AG04449 (cell line): Measurements from ENCODE around the gene POLR2L.
A peak's percentile ranks its signal among the peaks of the same experiment; 100 is the strongest.

Source experiments
- CTCF ChIA-PET: fragments of 350-600 bp; formaldehyde crosslinking; extraction: SDS; loops from one replicate; lab custom pipeline; 2021; ENCODE audit warnings: antibody characterized with exemption; lab: Yijun Ruan, JAX
- POLR2A ChIA-PET: fragments of 400-600, 350-600 bp; formaldehyde crosslinking; extraction: SDS; loops from one replicate; lab custom pipeline; 2020; ENCODE audit warnings: antibody characterized with exemption, inconsistent platforms; lab: Yijun Ruan, JAX
- DNase-seq: peaks from one replicate; pipeline ENCODE4 v3.0.0-alpha.2; 2010; ENCODE audit warnings: low read depth, low spot score
- H3K4me3 ChIP-seq: 2 replicates; pipeline ENCODE4 v1.5.1; 2011; ENCODE audit warnings: low read depth, mild to moderate bottlenecking, control low read depth, low read length
- CTCF ChIP-seq: IDR thresholded peaks from one replicate; pipeline ENCODE4 v1.5.1; 2011; ENCODE audit warnings: mild to moderate bottlenecking, moderate library complexity, low read length, control low read depth, inconsistent platforms; ENCODE audit not compliant: insufficient read depth; ENCODE audit errors: missing control alignments

Gene POLR2L

GRCh38 chr11:829176-829846 lies 13.0 kb downstream of the POLR2L start:
- DNase-seq: no peak
- ChIA-PET CTCF (interaction anchor here (1.0 to 1.3 kb wide), 2 partner anchors 18 to 69 kb away, joined by 3 to 4 read pairs; no protein-coding TSS in a partner anchor), POLR2A (interaction anchor here (1.0 to 8.7 kb wide), 4 partner anchors 10 to 20 kb away, joined by 3 to 109 read pairs (median 50); partner anchors contain the start of genes PNPLA2, POLR2L, RPLP2 and TSPAN4)
- H3K4me3 ChIP-seq: peak overlapping the region; percentile 33
- TF ChIP-seq CTCF: no peak

- CTCF ChIA-PET: interaction anchor here (1.0 to 1.4 kb wide), 3 partner anchors 12 to 70 kb away, joined by 3 to 4 read pairs (median 4); no protein-coding TSS in a partner anchor
- no peak overlapping the region for H3K4me3 ChIP-seq
- POLR2A ChIA-PET: interaction anchor here (1.0 to 8.7 kb wide), 3 partner anchors 9 to 19 kb away, joined by 4 to 109 read pairs (median 96); partner anchors contain the start of genes PNPLA2, POLR2L, RPLP2 and TSPAN4
- DNase-seq: no peak
- TF ChIP-seq CTCF: no peak
Observed at GRCh38 chr11:828506-829175, 13.7 kb downstream of the POLR2L start.

GRCh38 chr11:827897-828192 lies 14.5 kb downstream of the POLR2L start, which contains the start of gene CRACR2B:
Gene CRACR2B (plus strand): TSS chr11:827919. CDS start chr11:828608, 689 bp downstream.
- DNase-seq: no peak
- CTCF ChIA-PET: interaction anchor here (1.4 kb wide), 1 partner anchor 12 kb away, joined by 4 read pairs; no protein-coding TSS in a partner anchor
- POLR2A ChIA-PET: interaction anchor here (8.7 kb wide), 1 partner anchor 17 kb away, joined by 109 read pairs; the partner anchor contains the start of genes POLR2L and TSPAN4
- no peak for TF ChIP-seq CTCF
- H3K4me3 ChIP-seq: no peak within 1 kb of the TSS

GRCh38 chr11:827146-827896 lies 15.0 kb downstream of the POLR2L start:
- ChIA-PET CTCF (interaction anchor here (1.4 kb wide), 1 partner anchor 11 kb away, joined by 4 read pairs; no protein-coding TSS in a partner anchor), POLR2A (interaction anchor here (1.0 to 8.7 kb wide), 2 partner anchors 8 to 18 kb away, joined by 3 to 109 read pairs; partner anchors contain the start of genes PNPLA2, POLR2L and TSPAN4)
- DNase-seq: no peak
- TF ChIP-seq CTCF: no peak
- H3K4me3 ChIP-seq: no peak overlapping the region

GRCh38 chr11:826836-827145 lies 15.5 kb downstream of the POLR2L start:
- H3K4me3 ChIP-seq: no peak overlapping the region
- ChIA-PET CTCF (no interaction called here), POLR2A (interaction anchor here (1.0 kb wide), 1 partner anchor 8 kb away, joined by 3 read pairs; the partner anchor contains the start of gene PNPLA2)
- no peak for DNase-seq
- no peak for TF ChIP-seq CTCF

- no peak overlapping the region for H3K4me3 ChIP-seq
- POLR2A ChIA-PET: no interaction called here
Observed at GRCh38 chr11:826227-826621, 16.1 kb downstream of the POLR2L start.

More at GRCh38 chr11:826227-826621, 16.1 kb downstream of the POLR2L start:
- DNase-seq: no peak
- TF ChIP-seq CTCF: no peak
- CTCF ChIA-PET: no interaction called here
